Ishikawa (cell line): Measurements from ENCODE around the gene GRHPR.

ENCODE experiments used
- CEBPB ChIP-seq: IDR thresholded peaks from 2 replicates; pipeline ENCODE4 v1.6.1; 2012
- CREB1 ChIP-seq: IDR thresholded peaks from 2 replicates; pipeline ENCODE4 v1.6.1; 2012; ENCODE audit warnings: low read depth
- EP300 ChIP-seq: IDR thresholded peaks from 2 replicates; pipeline ENCODE4 v1.6.1; 2012; ENCODE audit warnings: borderline replicate concordance
- MAX ChIP-seq: IDR thresholded peaks from 2 replicates; pipeline ENCODE4 v1.6.1; 2012
- NFIC ChIP-seq: IDR thresholded peaks from 2 replicates; pipeline ENCODE4 v1.6.1; 2012
- RAD21 ChIP-seq: IDR thresholded peaks from 2 replicates; pipeline ENCODE4 v1.6.1; 2012; ENCODE audit warnings: low read depth
- REST ChIP-seq: IDR thresholded peaks from 2 replicates; pipeline ENCODE4 v1.6.1; 2012; ENCODE audit warnings: low read depth, mild to moderate bottlenecking
- TCF12 ChIP-seq: IDR thresholded peaks from 2 replicates; pipeline ENCODE4 v1.6.1; 2012; ENCODE audit warnings: low read depth
- TEAD4 ChIP-seq: IDR thresholded peaks from 2 replicates; pipeline ENCODE4 v1.6.1; 2012
- YY1 ChIP-seq: IDR thresholded peaks from 2 replicates; pipeline ENCODE4 v1.6.1; 2012; ENCODE audit warnings: low read depth
- ZBTB7A ChIP-seq: IDR thresholded peaks from 2 replicates; pipeline ENCODE4 v1.6.1; 2012; ENCODE audit warnings: low read depth

GRCh38 chr9:37485389-37486255 is 63.1 kb downstream of the GRHPR start, which contains the start of gene POLR1E:
- peak; percentile 87 for TF ChIP-seq MAX
- no peak for TF ChIP-seq EP300
- TF ChIP-seq CEBPB: no peak
- TF ChIP-seq NFIC: no peak
- TF ChIP-seq REST: no peak
- TF ChIP-seq RAD21: no peak
- no peak for TF ChIP-seq TCF12
- TF ChIP-seq TEAD4: no peak
- no peak for TF ChIP-seq ZBTB7A
- peak; percentile 6; the same call in 1 of the 2 replicates for TF ChIP-seq CREB1
- TF ChIP-seq YY1: peak; percentile 62; the same call in 1 of the 2 replicates
